AG10803 (cell line): ENCODE results near the gene FXYD4.
"Not testable (repeated sequence)": the region's sequence is repeated elsewhere in the genome, so short reads cannot be mapped to it uniquely, and the experiment has no call there.

ENCODE experiments used
- DNase-seq: peaks from one replicate; pipeline ENCODE4 v3.0.0; 2010; ENCODE audit warnings: low read depth
- H3K4me3 ChIP-seq: 2 replicates; pipeline ENCODE4 v1.5.1; 2011; ENCODE audit warnings: mild to moderate bottlenecking, low read length, control low read depth
- TF ChIP-seq, protein P1 (sequence below): conservative IDR thresholded peaks from 2 replicates; pipeline ENCODE4 v1.5.1; 2011; ENCODE audit warnings: mild to moderate bottlenecking, low read length, control low read depth, inconsistent platforms

Gene FXYD4

DNA sequence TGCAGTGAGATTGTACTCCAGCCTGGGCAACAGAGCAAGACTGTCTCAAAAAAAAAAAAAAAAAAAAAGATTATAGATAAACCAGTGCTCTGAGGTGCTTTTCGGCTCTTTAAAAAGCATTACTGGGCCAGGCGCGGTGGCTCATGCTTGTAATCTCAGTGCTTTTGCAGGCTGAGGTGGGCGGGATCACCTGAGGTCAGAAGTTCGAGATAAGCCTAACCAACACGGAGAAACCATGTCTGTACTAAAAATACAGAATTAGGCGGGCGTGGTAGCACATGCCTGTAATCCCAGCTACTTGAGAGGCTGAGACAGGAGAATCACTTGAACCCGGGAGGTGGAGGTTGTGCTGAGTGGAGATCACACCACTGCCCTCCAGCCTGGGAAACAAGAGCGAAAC is 44.1 kb downstream of the FXYD4 start:
- DNase-seq = no peak
- H3K4me3 ChIP-seq = no peak overlapping the region
- TF ChIP-seq, protein P1, sequence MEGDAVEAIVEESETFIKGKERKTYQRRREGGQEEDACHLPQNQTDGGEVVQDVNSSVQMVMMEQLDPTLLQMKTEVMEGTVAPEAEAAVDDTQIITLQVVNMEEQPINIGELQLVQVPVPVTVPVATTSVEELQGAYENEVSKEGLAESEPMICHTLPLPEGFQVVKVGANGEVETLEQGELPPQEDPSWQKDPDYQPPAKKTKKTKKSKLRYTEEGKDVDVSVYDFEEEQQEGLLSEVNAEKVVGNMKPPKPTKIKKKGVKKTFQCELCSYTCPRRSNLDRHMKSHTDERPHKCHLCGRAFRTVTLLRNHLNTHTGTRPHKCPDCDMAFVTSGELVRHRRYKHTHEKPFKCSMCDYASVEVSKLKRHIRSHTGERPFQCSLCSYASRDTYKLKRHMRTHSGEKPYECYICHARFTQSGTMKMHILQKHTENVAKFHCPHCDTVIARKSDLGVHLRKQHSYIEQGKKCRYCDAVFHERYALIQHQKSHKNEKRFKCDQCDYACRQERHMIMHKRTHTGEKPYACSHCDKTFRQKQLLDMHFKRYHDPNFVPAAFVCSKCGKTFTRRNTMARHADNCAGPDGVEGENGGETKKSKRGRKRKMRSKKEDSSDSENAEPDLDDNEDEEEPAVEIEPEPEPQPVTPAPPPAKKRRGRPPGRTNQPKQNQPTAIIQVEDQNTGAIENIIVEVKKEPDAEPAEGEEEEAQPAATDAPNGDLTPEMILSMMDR = no peak

DNA sequence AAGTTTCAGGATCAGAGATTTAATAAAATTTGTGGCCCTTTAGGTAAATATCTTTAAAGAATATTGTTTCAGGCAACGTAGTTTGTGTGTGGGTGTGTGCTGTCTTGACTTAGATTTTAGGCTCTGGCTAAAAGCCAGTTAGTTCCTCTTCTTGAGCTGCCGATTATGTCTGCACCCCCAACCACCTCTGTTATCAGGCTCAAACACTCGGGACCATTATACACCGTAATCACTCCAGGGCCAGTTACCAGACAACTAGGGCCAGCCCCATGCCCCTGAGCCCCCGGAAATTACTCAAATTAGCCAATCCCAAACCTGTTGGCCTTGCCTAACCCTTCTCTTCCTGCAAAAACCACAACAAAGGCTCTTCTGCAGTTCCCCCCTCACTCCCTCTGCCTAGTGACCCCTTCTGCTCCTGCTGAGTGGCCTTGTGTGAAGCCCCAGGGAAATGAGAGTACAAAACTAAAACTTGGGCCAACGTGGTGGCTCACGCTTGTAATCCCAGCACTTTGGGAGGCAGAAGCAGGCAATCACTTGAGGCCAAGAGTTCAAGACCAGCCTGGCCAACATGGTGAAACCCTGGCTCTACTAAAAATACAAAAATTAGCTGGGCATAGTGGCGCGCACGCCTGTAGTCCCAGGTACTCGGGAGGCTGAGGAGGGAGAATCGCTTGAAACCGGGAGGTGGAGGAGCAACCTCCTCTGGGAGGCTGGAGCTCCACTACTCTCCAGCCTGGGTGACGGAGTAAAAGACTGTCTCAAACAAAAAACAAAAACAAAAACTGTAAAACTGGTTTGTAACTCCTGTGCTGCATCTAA is 46.7 kb downstream of the FXYD4 start:
- no peak overlapping the region for H3K4me3 ChIP-seq
- TF ChIP-seq, protein P1 = no peak
- no peak for DNase-seq

DNA sequence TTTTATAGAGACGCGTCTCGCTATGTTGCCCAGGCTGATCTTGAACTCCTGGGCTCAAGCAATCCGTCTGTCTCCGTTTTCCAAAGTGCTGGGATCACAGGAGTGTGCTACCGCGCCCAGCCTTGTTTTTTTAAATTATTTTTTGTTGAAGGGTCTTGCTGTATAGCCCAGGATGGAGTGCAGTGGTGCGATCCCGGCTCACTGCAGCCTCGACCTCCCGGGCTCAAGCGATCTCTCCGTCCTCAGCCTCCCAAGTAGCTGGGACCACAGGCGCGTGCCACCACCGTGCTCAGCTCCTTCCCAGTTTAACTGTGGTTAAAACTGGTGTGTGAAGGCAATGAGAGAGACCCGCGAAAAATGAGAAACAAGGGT is 48.5 kb downstream of the FXYD4 start:
- H3K4me3 ChIP-seq = peak overlapping the region; percentile 64
- no peak for DNase-seq
- TF ChIP-seq, protein P1 = no peak

- TF ChIP-seq, protein P1 = peak; percentile 23; the same call in 1 of the 2 replicates
- peak; percentile 87 for DNase-seq
- H3K4me3 ChIP-seq = peak overlapping the region; percentile 67
Measured at GRCh38 chr10:43420369-43421200, 49.1 kb downstream of the FXYD4 start.

DNA sequence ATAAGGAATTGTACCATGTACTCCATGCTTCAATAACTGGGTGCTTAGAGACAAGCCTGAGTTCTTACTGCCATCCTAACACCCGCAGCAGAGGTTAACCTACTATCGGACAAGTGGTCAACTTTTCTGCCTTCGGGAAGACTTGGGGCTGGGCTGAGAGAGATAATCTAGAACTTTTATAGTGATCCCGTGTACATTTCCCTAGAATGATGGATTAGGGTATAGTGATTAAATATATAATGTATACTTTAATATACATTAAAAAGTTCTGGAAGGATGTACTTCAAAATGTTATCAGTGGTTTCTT is 49.7 kb downstream of the FXYD4 start:
- TF ChIP-seq, protein P1 = no peak
- peak overlapping the region; percentile 67 for H3K4me3 ChIP-seq
- no peak for DNase-seq

DNA sequence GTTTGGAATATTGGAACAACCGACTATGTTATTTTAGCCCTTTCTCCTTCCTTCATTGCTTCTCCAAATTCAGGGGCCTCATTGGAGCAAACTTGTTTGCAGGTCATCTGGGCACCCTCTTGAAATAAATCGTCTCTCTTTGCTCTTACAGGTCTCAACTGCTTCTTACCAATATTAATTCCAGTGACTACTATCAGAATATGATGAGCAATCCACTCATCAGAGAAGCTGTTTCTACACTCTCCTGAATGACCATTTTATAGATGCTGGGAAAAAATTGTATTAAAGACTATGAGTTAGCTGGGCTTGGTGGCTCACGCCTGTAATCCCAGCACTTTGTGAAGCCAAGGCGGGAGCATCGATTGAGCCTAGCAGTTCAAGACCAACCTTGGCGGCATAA is 50.1 kb downstream of the FXYD4 start:
- DNase-seq = no peak
- peak overlapping the region; percentile 67 for H3K4me3 ChIP-seq
- TF ChIP-seq, protein P1 = no peak

- H3K4me3 ChIP-seq, DNase-seq: not testable (repeated sequence)
Measured at GRCh38 chr10:43421944-43422343, 50.5 kb downstream of the FXYD4 start.
